Hepatocyte (in vitro differentiated cells): ENCODE data around the gene RGS3.

Source experiments
- CTCF ChIP-seq: fragments of 200-600 bp; sonication (generic); IDR thresholded peaks from 2 replicates; pipeline ENCODE4 v1.5.1; 2016; ENCODE audit warnings: antibody characterized with exemption, mild to moderate bottlenecking; ENCODE audit not compliant: poor library complexity
- EZH2 ChIP-seq: fragments of 200-600 bp; sonication (generic); IDR thresholded peaks from 2 replicates; pipeline ENCODE4 v1.6.1; 2016; ENCODE audit warnings: antibody characterized with exemption, mild to moderate bottlenecking, borderline replicate concordance
- EZH2phosphoT487 ChIP-seq: fragments of 200-600 bp; sonication (generic); IDR thresholded peaks from one replicate; pipeline ENCODE4 v1.6.1; 2018; ENCODE audit warnings: antibody characterized with exemption, mild to moderate bottlenecking, low read depth, moderate library complexity; ENCODE audit not compliant: unreplicated experiment, severe bottlenecking

DNA sequence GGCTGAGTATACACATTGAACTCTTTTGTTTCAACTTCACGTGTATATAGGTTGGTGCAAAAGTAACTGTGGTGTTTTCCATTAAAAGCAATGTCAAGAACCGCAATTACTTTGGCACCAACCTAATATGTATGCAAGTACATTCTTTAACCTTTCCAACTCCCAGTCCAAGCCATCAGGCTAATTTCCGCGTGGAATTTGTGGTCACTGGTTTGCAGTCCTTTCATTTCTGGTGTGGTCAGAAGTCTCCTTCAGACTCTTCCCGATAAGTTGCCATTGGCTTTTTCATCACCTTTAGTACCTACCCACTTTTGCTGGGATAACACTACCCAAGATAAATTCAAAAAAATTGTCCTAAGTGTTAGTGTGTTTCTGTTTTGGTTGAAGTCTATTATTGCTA, 84.0 kb downstream of the RGS3 start:
- TF ChIP-seq CTCF (no peak), EZH2 (no peak), EZH2phosphoT487 (no peak)
